SK-N-SH treated with all-trans-retinoic acid at 6 μM for 48 hours (cell line): Measurements from ENCODE around the gene SLC35D2.

Experiments used
- ARNTL ChIP-seq: fragments of 450-650 bp; formaldehyde crosslinking; IDR thresholded peaks from 2 replicates; pipeline ENCODE4 v1.5.0; 2020; ENCODE audit warnings: low read depth, mild to moderate bottlenecking, moderate library complexity, borderline replicate concordance
- GLIS3 ChIP-seq: fragments of 250-450 bp; sonication (Bioruptor Pico); IDR thresholded peaks from 2 replicates; pipeline ENCODE4 v1.5.0; 2020; ENCODE audit warnings: mild to moderate bottlenecking, moderate library complexity
- ISL1 ChIP-seq: fragments of 250-450 bp; sonication (Bioruptor Pico); IDR thresholded peaks from 2 replicates; pipeline ENCODE4 v2.1.2; 2022; ENCODE audit warnings: mild to moderate bottlenecking, moderate library complexity
- PPARA ChIP-seq: fragments of 250-450 bp; sonication (Bioruptor Pico); IDR thresholded peaks from 2 replicates; pipeline ENCODE4 v1.5.0; 2020; ENCODE audit warnings: mild to moderate bottlenecking, borderline replicate concordance

- no peak for TF ChIP-seq PPARA (CRISPR knock-in tag)
- no peak for TF ChIP-seq ISL1
- no peak for TF ChIP-seq ARNTL (CRISPR knock-in tag)
- TF ChIP-seq GLIS3, result no peak
These were observed 40.5 kb upstream of the SLC35D2 start for GRCh38 chr9:96423985-96424336.
